ENCODE measurements around the gene KIAA1671.
A peak's percentile ranks its signal among the peaks of the same experiment; 100 is the strongest.

The KIAA1671 gene

GRCh38 chr22:25016311-25016710, 63.8 kb downstream of the KIAA1671 start:
- DNase-seq: no peak

GRCh38 chr22:25018009-25018408, 65.5 kb downstream of the KIAA1671 start:
- no peak for DNase-seq

- DNase-seq: no peak
These were observed 67.1 kb downstream of the KIAA1671 start for GRCh38 chr22:25019427-25020184.

- no peak for DNase-seq
These were observed 68.9 kb downstream of the KIAA1671 start for GRCh38 chr22:25021409-25021808.

- no peak for DNase-seq
These were observed 69.6 kb downstream of the KIAA1671 start for GRCh38 chr22:25021976-25022711.

- peak; percentile 1 for DNase-seq
These were observed 71.4 kb downstream of the KIAA1671 start for GRCh38 chr22:25023879-25024278.

- no peak for DNase-seq
These were observed 72.4 kb downstream of the KIAA1671 start for GRCh38 chr22:25024895-25025294.

- DNase-seq: no peak
These were observed 73.2 kb downstream of the KIAA1671 start for GRCh38 chr22:25025491-25026400.

- DNase-seq: peak; percentile 40
These were observed 74.8 kb downstream of the KIAA1671 start for GRCh38 chr22:25027043-25027906.

- no peak for DNase-seq
These were observed 75.7 kb downstream of the KIAA1671 start for GRCh38 chr22:25027959-25028840.

GRCh38 chr22:25028841-25029141, 76.3 kb downstream of the KIAA1671 start:
- DNase-seq: no peak

GRCh38 chr22:25029181-25029580, 76.7 kb downstream of the KIAA1671 start:
- no peak for DNase-seq

- no peak for DNase-seq
These were observed 78.1 kb downstream of the KIAA1671 start for GRCh38 chr22:25030636-25031035.

GRCh38 chr22:25032066-25032465, 79.5 kb downstream of the KIAA1671 start:
- no peak for DNase-seq

- DNase-seq: no peak
These were observed 83.2 kb downstream of the KIAA1671 start for GRCh38 chr22:25035715-25036114.

GRCh38 chr22:25038239-25038638, 85.7 kb downstream of the KIAA1671 start:
- no peak for DNase-seq

GRCh38 chr22:25038771-25039170, 86.3 kb downstream of the KIAA1671 start:
- DNase-seq: no peak

GRCh38 chr22:25039255-25039654, 86.7 kb downstream of the KIAA1671 start:
- no peak for DNase-seq

GRCh38 chr22:25039754-25040153, 87.2 kb downstream of the KIAA1671 start:
- DNase-seq: no peak

- no peak for DNase-seq
These were observed 92.6 kb downstream of the KIAA1671 start for GRCh38 chr22:25045159-25045558.

GRCh38 chr22:25048071-25048470, 95.6 kb downstream of the KIAA1671 start:
- DNase-seq: no peak
